ENCODE data around the gene FCRL4. TPM values are rescaled to one million over a fixed set of nuclear protein-coding genes. Genes with fewer than 3 reads are reported as not detected.

The FCRL4 gene
- total and polyA plus RNA-seq, 12 donors = not detected

- ATAC-seq (no peak), DNase-seq (no peak)
- TF ChIP-seq, protein P1, sequence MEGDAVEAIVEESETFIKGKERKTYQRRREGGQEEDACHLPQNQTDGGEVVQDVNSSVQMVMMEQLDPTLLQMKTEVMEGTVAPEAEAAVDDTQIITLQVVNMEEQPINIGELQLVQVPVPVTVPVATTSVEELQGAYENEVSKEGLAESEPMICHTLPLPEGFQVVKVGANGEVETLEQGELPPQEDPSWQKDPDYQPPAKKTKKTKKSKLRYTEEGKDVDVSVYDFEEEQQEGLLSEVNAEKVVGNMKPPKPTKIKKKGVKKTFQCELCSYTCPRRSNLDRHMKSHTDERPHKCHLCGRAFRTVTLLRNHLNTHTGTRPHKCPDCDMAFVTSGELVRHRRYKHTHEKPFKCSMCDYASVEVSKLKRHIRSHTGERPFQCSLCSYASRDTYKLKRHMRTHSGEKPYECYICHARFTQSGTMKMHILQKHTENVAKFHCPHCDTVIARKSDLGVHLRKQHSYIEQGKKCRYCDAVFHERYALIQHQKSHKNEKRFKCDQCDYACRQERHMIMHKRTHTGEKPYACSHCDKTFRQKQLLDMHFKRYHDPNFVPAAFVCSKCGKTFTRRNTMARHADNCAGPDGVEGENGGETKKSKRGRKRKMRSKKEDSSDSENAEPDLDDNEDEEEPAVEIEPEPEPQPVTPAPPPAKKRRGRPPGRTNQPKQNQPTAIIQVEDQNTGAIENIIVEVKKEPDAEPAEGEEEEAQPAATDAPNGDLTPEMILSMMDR (IDR thresholded peaks at IDR 0.05) = no peak
- intact Hi-C loops (cut with DNase I) = loop anchor here in 7 of 10 donors (10.0 kb wide), 2 partner anchors 359 to 539 kb away; a partner anchor contains a TSS
- Histone ChIP-seq H3K27ac (no peak overlapping the region), H3K9me3 (peaks cover 0 to 9% (median 0%) of the 10 kb centered on the region in 11 donors), H3K36me3 (no peaks in the 10 kb centered on the region), H3K4me1 (no peaks in the 10 kb centered on the region), H3K27me3 (peaks cover 0 to 73% (median 33%) of the 10 kb centered on the region in 7 donors), H3K4me3 (no peak overlapping the region)
- 46 to 50% methylated on average over 4 of the region's 4 CpGs for WGBS, 2 donors
Measured at GRCh38 chr1:157585984-157586383, 11.9 kb downstream of the FCRL4 start.

GRCh38 chr1:157584503-157584902, 13.4 kb downstream of the FCRL4 start:
- WGBS, 2 donors = 81 to 92% methylated on average over 3 of the region's 3 CpGs
- Histone ChIP-seq H3K36me3 (no peaks in the 10 kb centered on the region), H3K27ac (no peak overlapping the region), H3K27me3 (peaks cover 0 to 64% (median 32%) of the 10 kb centered on the region in 7 donors), H3K4me1 (no peaks in the 10 kb centered on the region), H3K9me3 (peaks cover 0 to 9% (median 0%) of the 10 kb centered on the region in 11 donors), H3K4me3 (no peak overlapping the region)
- intact Hi-C loops (cut with DNase I) = loop anchor here in 8 of 10 donors (5.0 to 10.0 kb wide), 4 partner anchors 360 to 540 kb away; a partner anchor contains a TSS
- ATAC-seq (no peak), DNase-seq (no peak)
- TF ChIP-seq, protein P1 (IDR thresholded peaks at IDR 0.05) = no peak

DNA sequence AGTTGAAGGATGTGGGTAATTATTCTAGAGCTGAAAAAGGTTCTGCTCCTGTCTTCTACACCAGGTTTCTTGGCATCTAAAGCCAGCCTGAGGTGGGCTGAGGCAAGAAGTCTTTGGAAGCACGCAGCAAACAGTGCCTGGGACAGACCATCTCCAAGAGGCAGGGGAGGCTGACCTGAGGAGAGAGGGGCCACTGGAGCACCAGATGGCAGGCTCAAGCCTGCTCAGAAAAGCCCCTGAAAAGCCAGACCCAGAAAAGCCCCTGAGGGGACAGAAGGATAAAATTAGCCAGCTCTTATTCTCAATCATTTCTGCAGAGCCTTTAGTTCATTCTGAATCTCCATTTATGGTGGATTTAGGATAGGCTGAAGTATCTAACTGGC, 17.1 kb downstream of the FCRL4 start:
- TF ChIP-seq, protein P1 (IDR thresholded peaks at IDR 0.05) = no peak
- Histone ChIP-seq H3K9me3 (peaks cover 0 to 9% (median 0%) of the 10 kb centered on the region in 11 donors), H3K4me3 (no peak overlapping the region), H3K4me1 (no peaks in the 10 kb centered on the region), H3K36me3 (no peaks in the 10 kb centered on the region), H3K27ac (no peak overlapping the region), H3K27me3 (peaks cover 0 to 36% (median 23%) of the 10 kb centered on the region in 7 donors)
- 65 to 76% methylated on average over 1 of the region's 1 CpG for WGBS, 2 donors
- ATAC-seq (no peak), DNase-seq (no peak)
- intact Hi-C loops (cut with DNase I) = loop anchor here in 8 of 10 donors (2.0 to 10.0 kb wide), 5 partner anchors 364 to 544 kb away; a partner anchor contains a TSS

GRCh38 chr1:157580179-157580827, 17.6 kb downstream of the FCRL4 start:
- no peaks in the 10 kb centered on the region for H3K4me1 ChIP-seq
- H3K36me3 ChIP-seq = no peaks in the 10 kb centered on the region
- DNase-seq = peak in 1 of 2 donors; percentile 32
- intact Hi-C loops (cut with DNase I) = loop anchor here in 8 of 10 donors (2.0 to 10.0 kb wide), 5 partner anchors 364 to 544 kb away; a partner anchor contains a TSS
- no peak overlapping the region for H3K4me3 ChIP-seq
- no peak for ATAC-seq
- peaks cover 0 to 9% (median 0%) of the 10 kb centered on the region in 11 donors for H3K9me3 ChIP-seq
- H3K27me3 ChIP-seq = peaks cover 0 to 37% (median 24%) of the 10 kb centered on the region in 7 donors
- no peak overlapping the region for H3K27ac ChIP-seq
- WGBS, 2 donors = 7 to 10% methylated on average over 4 of the region's 4 CpGs
- TF ChIP-seq, protein P1 (IDR thresholded peaks at IDR 0.05) = peak; percentile 44 to 80 (median 69)

All from heart right ventricle (tissue), 16 donors.